ENCODE results near the gene MISP. TPM values are rescaled to one million over a fixed set of nuclear protein-coding genes. Genes with fewer than 3 reads are reported as not detected.
"Not testable (repeated sequence)": the region's sequence is repeated elsewhere in the genome, so short reads cannot be mapped to it uniquely, and the experiment has no call there.

MISP gene
- total RNA-seq, 2 experiments from 2014 or later: not detected

- ChIA-PET POLR2A (no interaction called here), CTCF (no interaction called here)
- DNase-seq (no peak), ATAC-seq (no peak)
- intact Hi-C loops (cut with micrococcal nuclease): no loop called here
- Mint-ChIP-seq H3K27me3 (peaks cover 5% of the 10 kb centered on the region), H3K9me3 (no peaks in the 10 kb centered on the region), H3K36me3 (ENCODE audit: low read depth) (no peaks in the 10 kb centered on the region), H3K27ac (no peak overlapping the region), H3K4me1 (ENCODE audit: low read depth) (no peaks in the 10 kb centered on the region), H3K4me3 (no peak overlapping the region)
- TF ChIP-seq CTCF (IDR thresholded peaks at IDR 0.05): no peak
Observed at GRCh38 chr19:726993-727956, 23.6 kb upstream of the MISP start.

DNA sequence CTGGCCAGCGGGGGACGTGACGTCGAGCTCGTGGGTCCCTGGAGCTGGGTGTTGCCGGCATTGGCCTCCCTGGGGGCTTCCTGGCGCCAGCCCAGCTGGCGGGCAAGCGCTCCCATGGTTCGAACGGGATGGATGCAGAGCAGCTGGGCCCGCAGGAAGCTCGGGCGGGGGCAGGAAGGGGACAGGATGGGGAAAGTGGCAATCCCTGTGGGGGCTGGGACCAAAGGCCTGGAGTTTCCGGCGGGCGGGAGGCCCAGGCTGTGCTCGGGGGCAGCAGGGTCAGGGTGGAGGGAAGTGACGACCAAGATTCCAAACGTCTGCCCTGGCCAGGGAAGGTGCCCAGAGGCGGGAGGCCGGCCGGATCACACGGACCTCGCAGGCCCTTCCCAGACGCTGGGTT is 22.9 kb upstream of the MISP start:
- TF ChIP-seq CTCF (IDR thresholded peaks at IDR 0.05): no peak
- Mint-ChIP-seq H3K36me3 (ENCODE audit: low read depth) (no peaks in the 10 kb centered on the region), H3K9me3 (no peaks in the 10 kb centered on the region), H3K27ac (no peak overlapping the region), H3K27me3 (peaks cover 3% of the 10 kb centered on the region), H3K4me3 (no peak overlapping the region), H3K4me1 (ENCODE audit: low read depth) (no peaks in the 10 kb centered on the region)
- DNase-seq (no peak), ATAC-seq (no peak)
- CTCF ChIA-PET: no interaction called here
- POLR2A ChIA-PET: no interaction called here
- intact Hi-C loops (cut with micrococcal nuclease): no loop called here

- H3K27me3 Mint-ChIP-seq; CTCF ChIA-PET; H3K4me1 Mint-ChIP-seq (ENCODE audit: low read depth); ATAC-seq; POLR2A ChIA-PET; intact Hi-C loops (cut with micrococcal nuclease); H3K4me3 Mint-ChIP-seq; H3K36me3 Mint-ChIP-seq (ENCODE audit: low read depth); DNase-seq; H3K27ac Mint-ChIP-seq; H3K9me3 Mint-ChIP-seq: not testable (repeated sequence)
Observed at GRCh38 chr19:729564-729963, 21.3 kb upstream of the MISP start.

DNA sequence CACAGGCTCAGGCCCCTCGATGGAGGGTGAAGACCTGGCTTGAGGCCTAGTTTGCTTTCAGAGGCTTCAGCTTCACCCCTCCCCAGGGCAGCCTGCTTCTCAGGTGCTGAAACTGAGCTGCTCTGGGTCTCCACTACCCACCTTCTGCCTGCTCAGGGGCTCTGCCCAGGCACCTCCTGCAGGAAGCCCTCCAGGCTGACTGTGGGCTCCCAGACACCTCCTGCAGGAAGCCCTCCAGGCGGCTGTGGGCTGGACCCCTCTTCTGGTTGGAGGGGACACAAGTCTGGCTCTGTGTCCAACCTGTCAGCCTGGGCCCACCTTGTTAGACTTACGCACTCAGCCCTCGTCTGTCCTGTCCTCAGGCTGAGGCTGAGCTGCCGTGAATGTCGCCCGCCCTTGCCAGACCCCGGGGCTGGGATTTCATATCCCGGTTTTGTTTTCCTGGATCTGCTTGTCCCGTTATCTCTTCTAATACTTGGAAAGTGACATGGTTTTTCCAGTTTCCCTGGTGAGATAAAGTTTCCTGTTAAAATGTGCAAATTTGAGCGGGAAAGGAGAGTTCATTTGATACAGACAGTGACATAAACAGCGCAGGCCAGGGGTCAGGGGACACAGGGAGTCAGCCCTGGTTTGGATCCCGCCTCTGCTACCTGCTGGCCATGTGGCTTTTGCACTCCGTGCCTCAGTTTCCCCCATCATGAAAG is 20.8 kb upstream of the MISP start:
- no peak for DNase-seq
- ChIA-PET CTCF (no interaction called here), POLR2A (no interaction called here)
- Mint-ChIP-seq H3K4me3 (no peak overlapping the region), H3K36me3 (ENCODE audit: low read depth) (no peaks in the 10 kb centered on the region), H3K27me3 (peaks cover 2% of the 10 kb centered on the region), H3K27ac (no peak overlapping the region), H3K9me3 (no peaks in the 10 kb centered on the region), H3K4me1 (ENCODE audit: low read depth) (peaks cover 2% of the 10 kb centered on the region)
- no peak for ATAC-seq
- intact Hi-C loops (cut with micrococcal nuclease): loop anchor here (10.0 kb wide), 1 partner anchor 145 kb away; the partner anchor contains the start of gene HCN2
- no peak for TF ChIP-seq CTCF (IDR thresholded peaks at IDR 0.05)

DNA sequence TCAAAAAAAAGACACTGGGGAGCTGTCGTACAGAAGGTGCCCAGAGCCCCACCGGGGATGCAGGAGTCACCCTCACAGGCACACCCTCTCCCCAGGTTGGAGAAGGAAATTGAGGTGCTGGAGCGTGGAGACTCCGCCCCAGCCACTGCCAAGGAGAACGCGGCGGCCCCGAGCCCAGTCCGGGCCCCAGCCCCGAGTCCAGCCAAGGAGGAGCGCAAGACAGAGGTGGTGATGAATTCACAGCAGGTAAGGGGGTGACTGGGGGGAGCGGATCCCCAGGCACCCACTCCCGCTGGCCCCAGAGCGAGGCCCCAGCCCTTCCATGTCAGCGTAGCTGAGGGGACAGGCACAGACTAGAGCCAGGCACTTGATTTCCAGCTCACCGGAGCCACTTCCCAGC is 19.9 kb upstream of the MISP start:
- Mint-ChIP-seq H3K27ac (no peak overlapping the region), H3K4me1 (ENCODE audit: low read depth) (peaks cover 2% of the 10 kb centered on the region), H3K36me3 (ENCODE audit: low read depth) (no peaks in the 10 kb centered on the region), H3K4me3 (no peak overlapping the region), H3K9me3 (no peaks in the 10 kb centered on the region), H3K27me3 (peaks cover 2% of the 10 kb centered on the region)
- no peak for ATAC-seq
- CTCF ChIA-PET: no interaction called here
- intact Hi-C loops (cut with micrococcal nuclease): loop anchor here (10.0 kb wide), 1 partner anchor 146 kb away; the partner anchor contains the start of gene HCN2
- DNase-seq: no peak
- POLR2A ChIA-PET: no interaction called here
- TF ChIP-seq CTCF (IDR thresholded peaks at IDR 0.05): no peak
